Smooth muscle cell (in vitro differentiated cells): ENCODE data around the gene SHLD1. TPM values are rescaled to one million over a fixed set of nuclear protein-coding genes. Genes with fewer than 3 reads are reported as not detected.

Source experiments
- DNase-seq: peaks from one replicate; lab custom pipeline; 2025; ENCODE audit not compliant: unreplicated experiment; lab: John Stamatoyannopoulos, UW
- H2AFZ ChIP-seq: fragments of 200-600 bp; sonication (generic); 2 replicates; pipeline ENCODE4 v1.6.0; 2016; ENCODE audit warnings: antibody characterized with exemption, low read depth, mild to moderate bottlenecking
- H3F3A ChIP-seq: fragments of 200-600 bp; sonication (generic); 2 replicates; pipeline ENCODE4 v1.6.0; 2017; ENCODE audit warnings: antibody characterized with exemption, low read depth
- H3K27ac ChIP-seq: fragments of 200-600 bp; sonication (generic); 2 replicates; pipeline ENCODE4 v1.5.1; 2016; ENCODE audit warnings: low read depth, mild to moderate bottlenecking
- H3K27me3 ChIP-seq: fragments of 200-600 bp; sonication (generic); 2 replicates; pipeline ENCODE4 v1.6.1; 2016; ENCODE audit warnings: low read depth, mild to moderate bottlenecking
- H3K36me3 ChIP-seq: fragments of 200-600 bp; sonication (generic); 2 replicates; pipeline ENCODE4 v1.5.1; 2016; ENCODE audit warnings: low read depth
- H3K4me1 ChIP-seq: fragments of 200-600 bp; sonication (generic); 2 replicates; pipeline ENCODE4 v1.5.1; 2016; ENCODE audit warnings: low read depth
- H3K4me2 ChIP-seq: fragments of 200-600 bp; sonication (generic); 2 replicates; pipeline ENCODE4 v1.6.0; 2016; ENCODE audit warnings: mild to moderate bottlenecking
- H3K4me3 ChIP-seq: fragments of 200-600 bp; sonication (generic); 2 replicates; pipeline ENCODE4 v1.5.1; 2016; ENCODE audit warnings: mild to moderate bottlenecking
- H3K79me2 ChIP-seq: fragments of 200-600 bp; sonication (generic); 2 replicates; pipeline ENCODE4 v1.6.0; 2016; ENCODE audit warnings: low read depth, mild to moderate bottlenecking
- H3K9ac ChIP-seq: fragments of 200-600 bp; sonication (generic); 2 replicates; pipeline ENCODE4 v1.6.0; 2016; ENCODE audit warnings: low read depth
- H3K9me3 ChIP-seq: fragments of 200-600 bp; sonication (generic); replicated peaks from 2 replicates; pipeline ENCODE4 v1.5.1; 2016; ENCODE audit warnings: low read depth
- H4K20me1 ChIP-seq: fragments of 200-600 bp; sonication (generic); 2 replicates; pipeline ENCODE4 v1.6.0; 2016; ENCODE audit warnings: low read depth
- WGBS: methylation state at CpG from one replicate; pipeline ENCODE4 v1.1.7; 2016; ENCODE audit warnings: low lambda C conversion rate; 5-methylcytosine and 5-hydroxymethylcytosine counted together
- polyA plus RNA-seq: library from polyadenylated mRNA; unstranded; fragments of >200 nt; fragmentation: Nextera tagmentation; extraction: Ambion mirVana; gene quantifications from 2 replicates; pipeline ENCODE4 v1.2.1, GENCODE V29; 2016
- total RNA-seq: library from RNA; depleted of rRNA; stranded (reverse); fragments of >200 nt; gene quantifications from 2 replicates; pipeline ENCODE4 v1.2.3, GENCODE V29; 2014
- TF ChIP-seq, protein P1 (sequence below): fragments of 200-600 bp; sonication (generic); IDR thresholded peaks from 2 replicates; pipeline ENCODE4 v1.5.1; 2017; ENCODE audit warnings: borderline replicate concordance, mild to moderate bottlenecking, antibody characterized with exemption; ENCODE audit not compliant: insufficient read depth, poor library complexity, severe bottlenecking

The SHLD1 gene
- total and polyA plus RNA-seq, 2 experiments from 2014 or later, result 3.3 to 3.7 TPM

DNA sequence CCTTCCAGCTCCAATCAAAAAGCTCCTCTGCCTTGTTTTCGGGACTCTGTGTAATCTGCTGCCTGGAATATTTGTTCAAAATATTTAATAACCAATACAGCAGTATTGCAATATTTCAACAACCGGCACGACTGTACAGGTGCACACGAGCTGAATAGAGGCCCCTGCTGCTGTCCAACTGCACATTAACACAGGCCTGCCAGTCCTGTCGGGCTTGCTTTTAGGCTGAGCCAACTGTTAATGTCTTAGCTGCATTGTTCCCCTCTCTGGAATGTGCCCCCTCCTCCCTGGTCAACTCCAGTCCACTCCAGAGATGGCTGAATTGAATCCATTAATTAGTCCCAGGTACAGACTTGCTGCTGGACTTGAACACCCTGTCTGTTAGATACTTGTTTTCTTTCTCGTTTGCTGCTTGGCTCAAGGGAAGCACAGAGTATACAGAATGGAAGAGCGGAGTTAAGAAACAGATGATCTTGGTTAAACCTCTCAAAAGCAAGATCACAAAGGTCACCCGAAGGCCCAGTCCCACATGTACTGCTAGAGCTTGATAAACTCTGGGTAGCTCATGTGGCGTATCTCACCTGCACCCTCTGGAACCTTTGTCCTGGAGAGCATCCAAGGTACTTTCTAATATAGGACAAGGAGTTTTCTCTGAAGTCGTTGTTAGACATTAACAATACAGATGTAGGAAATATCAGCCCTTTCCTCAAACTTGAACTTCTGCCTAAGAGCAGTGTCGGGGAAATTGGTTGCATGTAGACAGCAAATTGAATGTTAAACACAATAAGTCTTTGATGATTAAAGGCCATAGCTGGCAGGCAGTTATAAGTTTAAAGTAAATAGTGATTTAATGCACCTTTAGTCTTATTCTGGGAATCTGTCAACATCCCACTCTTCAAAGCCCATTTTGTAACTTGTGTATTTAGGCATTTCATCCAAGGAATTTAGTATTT lies 31.9 kb downstream of the SHLD1 start:
- TF ChIP-seq, protein P1, sequence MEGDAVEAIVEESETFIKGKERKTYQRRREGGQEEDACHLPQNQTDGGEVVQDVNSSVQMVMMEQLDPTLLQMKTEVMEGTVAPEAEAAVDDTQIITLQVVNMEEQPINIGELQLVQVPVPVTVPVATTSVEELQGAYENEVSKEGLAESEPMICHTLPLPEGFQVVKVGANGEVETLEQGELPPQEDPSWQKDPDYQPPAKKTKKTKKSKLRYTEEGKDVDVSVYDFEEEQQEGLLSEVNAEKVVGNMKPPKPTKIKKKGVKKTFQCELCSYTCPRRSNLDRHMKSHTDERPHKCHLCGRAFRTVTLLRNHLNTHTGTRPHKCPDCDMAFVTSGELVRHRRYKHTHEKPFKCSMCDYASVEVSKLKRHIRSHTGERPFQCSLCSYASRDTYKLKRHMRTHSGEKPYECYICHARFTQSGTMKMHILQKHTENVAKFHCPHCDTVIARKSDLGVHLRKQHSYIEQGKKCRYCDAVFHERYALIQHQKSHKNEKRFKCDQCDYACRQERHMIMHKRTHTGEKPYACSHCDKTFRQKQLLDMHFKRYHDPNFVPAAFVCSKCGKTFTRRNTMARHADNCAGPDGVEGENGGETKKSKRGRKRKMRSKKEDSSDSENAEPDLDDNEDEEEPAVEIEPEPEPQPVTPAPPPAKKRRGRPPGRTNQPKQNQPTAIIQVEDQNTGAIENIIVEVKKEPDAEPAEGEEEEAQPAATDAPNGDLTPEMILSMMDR, result no peak

DNA sequence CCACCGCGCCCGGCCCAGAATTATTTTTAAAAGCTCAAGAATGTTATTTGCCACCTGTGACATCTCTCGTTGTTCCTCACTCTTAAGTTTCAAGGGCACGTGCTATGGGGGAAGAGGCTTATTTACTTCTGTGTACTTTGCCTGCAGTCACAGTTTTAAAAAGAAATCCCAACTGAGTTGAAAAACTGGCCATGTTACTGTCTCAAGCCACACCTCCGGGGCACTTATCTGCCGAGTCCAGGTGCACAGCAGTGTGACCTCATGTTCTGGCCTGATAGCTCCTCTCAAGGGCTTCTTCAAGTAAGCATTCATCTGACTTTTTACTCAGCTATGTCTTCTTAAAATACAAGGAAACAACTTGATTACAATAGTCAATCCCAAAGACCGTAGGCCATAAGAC lies 34.5 kb downstream of the SHLD1 start:
- TF ChIP-seq, protein P1, result no peak
- Histone ChIP-seq H2AFZ (no peak overlapping the region), H3K4me1 (no peaks in the 10 kb centered on the region), H3K36me3 (no peaks in the 10 kb centered on the region), H3K9ac (no peak overlapping the region), H3F3A (no peaks in the 10 kb centered on the region), H3K27ac (no peak overlapping the region), H4K20me1 (no peaks in the 10 kb centered on the region), H3K9me3 (no peaks in the 10 kb centered on the region), H3K4me2 (no peak overlapping the region), H3K79me2 (no peaks in the 10 kb centered on the region), H3K27me3 (no peaks in the 10 kb centered on the region), H3K4me3 (no peak overlapping the region)
- no peak for DNase-seq
- WGBS, result 88% methylated on average over 8 of the region's 8 CpGs

More for the DNA sequence above, 31.9 kb downstream of the SHLD1 start:
- no peak overlapping the region for H3K4me3 ChIP-seq
- H3K27me3 ChIP-seq, result no peaks in the 10 kb centered on the region
- no peak overlapping the region for H3K4me2 ChIP-seq
- H3K9me3 ChIP-seq, result no peaks in the 10 kb centered on the region
- H4K20me1 ChIP-seq, result no peaks in the 10 kb centered on the region
- no peak for DNase-seq
- no peak overlapping the region for H3K9ac ChIP-seq
- no peaks in the 10 kb centered on the region for H3F3A ChIP-seq
- WGBS, result 63% methylated on average over 11 of the region's 11 CpGs
- H2AFZ ChIP-seq, result no peak overlapping the region
- H3K79me2 ChIP-seq, result no peaks in the 10 kb centered on the region
- H3K27ac ChIP-seq, result no peak overlapping the region
- no peaks in the 10 kb centered on the region for H3K4me1 ChIP-seq
- no peaks in the 10 kb centered on the region for H3K36me3 ChIP-seq

DNA sequence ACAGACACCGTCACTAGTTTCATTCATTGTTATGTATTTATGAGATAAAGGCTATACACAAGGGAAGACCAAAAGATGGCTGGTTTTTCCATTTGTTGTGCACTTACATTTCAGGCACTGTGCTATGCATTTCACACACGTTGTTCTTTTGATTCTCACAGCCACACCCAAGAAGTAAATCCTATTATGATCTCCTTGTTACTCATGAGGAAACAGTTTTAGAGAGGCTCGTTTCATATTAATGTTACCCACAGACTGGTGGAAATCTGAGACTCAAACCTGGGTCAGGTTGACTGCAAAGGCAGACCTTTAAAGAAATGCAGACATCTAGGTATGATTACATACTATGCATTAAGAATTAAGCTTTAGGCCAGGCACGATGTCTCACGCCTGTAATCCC lies 34.9 kb downstream of the SHLD1 start:
- Histone ChIP-seq H3K36me3 (no peaks in the 10 kb centered on the region), H4K20me1 (no peaks in the 10 kb centered on the region), H3K4me1 (no peaks in the 10 kb centered on the region), H3F3A (no peaks in the 10 kb centered on the region), H3K4me3 (no peak overlapping the region), H3K79me2 (no peaks in the 10 kb centered on the region), H2AFZ (no peak overlapping the region), H3K27me3 (no peaks in the 10 kb centered on the region), H3K27ac (no peak overlapping the region), H3K9ac (no peak overlapping the region), H3K4me2 (no peak overlapping the region), H3K9me3 (no peaks in the 10 kb centered on the region)
- DNase-seq, result no peak
- TF ChIP-seq, protein P1, result no peak
- 88% methylated on average over 5 of the region's 5 CpGs for WGBS
